ENCODE results near the gene JPT2.

- TF ChIP-seq CTCF (IDR thresholded peaks at IDR 0.05; ENCODE audit: low read depth, low read length, poor library complexity, severe bottlenecking): no peak
- no peak for TF ChIP-seq EZH2phosphoT487 (IDR thresholded peaks at IDR 0.05; ENCODE audit: borderline replicate concordance, low read length)
Measured at GRCh38 chr16:1653023-1653422, 25.1 kb upstream of the JPT2 start.
